Left ventricle myocardium superior (tissue), 1 donor: ENCODE data around the gene PHC1. TPM values are rescaled to one million over a fixed set of nuclear protein-coding genes. Genes with fewer than 3 reads are reported as not detected.
A peak's percentile ranks its signal among the peaks of the same experiment; 100 is the strongest.
"Not testable (repeated sequence)": the region's sequence is repeated elsewhere in the genome, so short reads cannot be mapped to it uniquely, and the experiment has no call there.

ENCODE experiments used
- ATAC-seq: fragments of 200-7000 bp; cut with Tn5 transposase; one replicate; pipeline ENCODE4 v1.9.1; 2020; ENCODE audit warnings: mild to moderate bottlenecking, moderate library complexity
- DNase-seq: peaks from one replicate; pipeline ENCODE4 v3.0.0-alpha.2; 2020
- intact Hi-C: fragments of 100-400 bp; cut with micrococcal nuclease; formaldehyde crosslinking; loops from one replicate; pipeline ENCODE4 v1.11.0; 2022
- long read RNA-seq: library from polyadenylated mRNA; unstranded; transcript quantifications from one replicate; pipeline ENCODE4 v2.0.0, GENCODE V29; 2021
- total RNA-seq: library from RNA; stranded (reverse); fragmentation: NEBNext Ultra II Directional; extraction: Animal tissue kit (Norgen Biotek cat#: 25700); gene quantifications from one replicate; pipeline ENCODE4 v1.2.1, GENCODE V29; 2021
- donor health status: DM: no; HTN: yes; CAD: no; lungs with severe emphysema.

PHC1 gene
- total RNA-seq = 24.7 TPM
- long read RNA-seq, partial matches to known transcripts = 6 of 10 reads
- long read RNA-seq, other reads (novel, unspliced or antisense) = 3 of 10 reads

DNA sequence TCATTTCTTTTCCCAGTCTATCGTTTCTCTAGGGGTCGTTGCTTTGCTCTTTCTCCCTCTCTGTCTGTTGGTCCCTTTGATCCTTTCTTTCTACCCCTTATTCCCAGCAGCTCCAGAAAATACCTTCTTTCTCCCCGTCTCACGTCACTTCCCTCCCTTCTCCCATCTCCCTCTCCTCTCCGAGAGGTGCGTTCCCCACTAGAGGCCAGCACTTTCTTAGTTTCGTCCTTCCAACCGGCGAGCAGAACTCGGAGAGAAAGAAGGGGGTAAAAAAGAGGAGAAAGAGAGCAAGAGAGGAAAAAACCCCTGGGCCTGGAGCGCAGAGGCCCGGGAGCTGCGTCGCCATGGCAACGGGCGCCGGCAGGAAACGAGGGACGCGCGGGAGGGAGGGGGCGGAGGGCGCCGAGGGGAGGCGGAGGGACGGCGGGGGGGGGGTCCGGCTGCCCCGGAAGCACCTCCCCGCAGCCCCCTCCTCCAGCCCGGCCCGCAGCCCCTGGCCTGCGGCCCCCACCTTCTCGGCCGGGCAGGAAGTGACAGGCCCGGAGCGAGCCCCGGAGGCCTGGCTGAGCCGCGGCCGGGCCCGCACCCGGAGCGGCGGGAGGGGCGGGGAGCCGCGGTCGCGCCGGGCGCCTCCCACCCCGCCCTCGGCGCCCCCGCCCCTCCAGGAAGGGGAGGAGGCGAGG is at the start of gene PHC1:
PHC1 (plus strand) TSS at position 477 of the 683 bp plus-strand sequence. CDS start 3,169 bp downstream, outside the sequence.
- ATAC-seq (peak; percentile 84), DNase-seq (peak; percentile 91)
- intact Hi-C loops = not testable (repeated sequence)

DNA sequence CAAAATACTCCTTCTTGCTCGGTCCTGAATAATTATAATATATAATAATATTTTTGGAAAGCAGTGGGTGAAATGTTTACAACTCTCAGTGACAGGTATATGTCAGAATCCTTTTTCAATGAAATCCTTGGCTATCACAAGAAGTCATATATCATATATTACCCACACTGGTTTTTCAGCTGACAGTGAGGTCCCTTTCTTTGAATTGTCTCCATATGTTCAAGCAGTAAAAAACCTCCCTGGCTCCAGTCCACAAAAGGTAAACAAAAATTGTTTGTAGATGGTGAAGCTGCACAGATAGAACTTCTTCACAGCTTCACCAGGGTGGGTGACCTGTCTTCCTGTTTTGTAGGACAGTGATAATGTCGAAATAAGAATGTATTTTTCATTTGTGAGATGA is 47.9 kb upstream of the PHC1 start:
- DNase-seq (no peak), ATAC-seq (no peak)
- intact Hi-C loops = no loop called here

DNA sequence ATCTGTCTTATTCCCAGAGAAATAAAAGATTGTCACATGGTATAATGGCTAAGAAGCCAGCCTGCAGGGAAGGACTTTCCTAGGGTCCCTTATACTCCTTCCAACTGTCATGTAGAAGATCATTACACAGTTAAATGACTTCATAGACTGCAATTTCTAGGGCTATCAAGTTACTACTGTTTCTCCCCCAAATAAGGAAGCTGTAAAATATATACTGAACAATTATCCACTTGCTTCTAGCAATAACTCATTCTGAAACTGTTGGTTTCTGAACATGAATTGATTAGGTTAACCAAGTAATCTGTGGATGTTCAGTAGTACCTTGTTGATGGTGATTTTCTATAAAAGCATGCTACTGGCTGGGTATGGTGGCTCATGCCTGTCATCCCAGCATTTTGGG is 47.3 kb upstream of the PHC1 start:
- ATAC-seq (no peak), DNase-seq (no peak)
- intact Hi-C loops = no loop called here

DNA sequence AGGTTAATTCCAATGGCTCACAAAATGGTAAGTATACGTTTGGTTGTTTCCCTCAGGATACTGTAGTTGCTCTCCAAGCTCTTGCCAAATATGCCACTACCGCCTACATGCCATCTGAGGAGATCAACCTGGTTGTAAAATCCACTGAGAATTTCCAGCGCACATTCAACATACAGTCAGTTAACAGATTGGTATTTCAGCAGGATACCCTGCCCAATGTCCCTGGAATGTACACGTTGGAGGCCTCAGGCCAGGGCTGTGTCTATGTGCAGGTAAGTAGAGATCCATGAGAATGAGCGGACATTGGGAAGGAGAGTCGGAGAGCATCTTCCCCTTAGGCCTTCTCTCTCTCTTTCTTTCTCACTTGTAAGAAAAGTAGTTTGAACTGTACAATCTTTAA is 46.5 kb upstream of the PHC1 start:
- ATAC-seq = no peak
- intact Hi-C loops = no loop called here
- no peak for DNase-seq

DNA sequence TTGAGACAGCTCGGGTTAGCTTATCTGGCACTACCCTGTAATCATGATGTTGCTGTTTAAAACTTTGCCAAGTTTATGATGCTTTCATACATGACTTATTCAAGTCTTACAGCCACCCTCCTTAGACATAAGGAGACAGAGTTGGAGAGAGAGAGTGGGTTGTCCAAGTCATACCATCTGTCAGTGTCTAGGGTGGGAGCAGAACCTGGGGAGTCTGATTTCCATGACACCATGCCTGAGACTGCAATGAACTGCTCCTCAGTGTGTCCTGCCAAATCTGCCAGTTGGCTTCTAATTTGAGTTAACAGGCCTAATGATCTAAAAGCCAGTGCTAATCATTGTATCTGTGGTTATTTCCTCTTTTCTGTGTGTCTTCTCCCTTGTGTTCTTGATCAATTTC is 43.7 kb upstream of the PHC1 start:
- intact Hi-C loops = no loop called here
- DNase-seq (no peak), ATAC-seq (peak; percentile 29)

DNA sequence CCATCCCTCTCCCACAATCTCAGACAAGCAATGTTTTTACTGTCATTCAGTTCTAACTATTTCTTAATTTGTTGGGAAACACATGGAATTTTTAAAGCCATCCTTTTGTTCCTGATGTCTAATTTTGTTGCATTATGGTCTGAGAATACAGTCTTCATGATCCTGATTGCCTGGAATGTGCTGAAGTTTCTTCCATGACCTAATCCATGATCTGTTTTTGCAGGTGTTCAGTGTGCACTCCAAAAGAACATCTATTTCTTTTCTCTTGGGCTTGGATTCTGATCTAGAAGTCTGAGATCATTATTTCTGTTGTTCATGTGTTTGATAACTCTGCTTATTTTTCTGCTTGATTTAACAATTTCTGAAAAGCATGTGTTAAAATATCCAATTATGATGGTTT is 43.2 kb upstream of the PHC1 start:
- no peak for ATAC-seq
- no peak for DNase-seq
- intact Hi-C loops = no loop called here

DNA sequence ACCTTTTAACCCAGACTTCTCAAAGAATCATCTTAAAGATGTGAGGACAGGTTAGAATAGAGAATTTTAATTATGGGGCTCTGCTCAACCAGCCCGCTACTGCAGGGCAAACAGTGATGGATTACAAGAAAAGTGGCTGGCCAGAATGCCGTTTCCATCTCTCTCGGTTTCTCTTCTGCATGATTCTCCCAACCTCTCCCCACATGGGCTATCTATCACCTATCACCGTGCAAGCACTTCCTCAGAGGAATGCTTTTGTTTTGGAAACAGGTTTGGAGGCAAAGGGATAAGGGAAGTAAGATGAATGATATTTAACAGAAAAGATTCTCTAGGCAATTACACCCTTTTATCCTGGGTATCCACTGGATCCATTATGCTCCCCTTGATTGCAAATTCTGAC is 37.4 kb upstream of the PHC1 start:
- no peak for DNase-seq
- ATAC-seq = no peak
- intact Hi-C loops = no loop called here

DNA sequence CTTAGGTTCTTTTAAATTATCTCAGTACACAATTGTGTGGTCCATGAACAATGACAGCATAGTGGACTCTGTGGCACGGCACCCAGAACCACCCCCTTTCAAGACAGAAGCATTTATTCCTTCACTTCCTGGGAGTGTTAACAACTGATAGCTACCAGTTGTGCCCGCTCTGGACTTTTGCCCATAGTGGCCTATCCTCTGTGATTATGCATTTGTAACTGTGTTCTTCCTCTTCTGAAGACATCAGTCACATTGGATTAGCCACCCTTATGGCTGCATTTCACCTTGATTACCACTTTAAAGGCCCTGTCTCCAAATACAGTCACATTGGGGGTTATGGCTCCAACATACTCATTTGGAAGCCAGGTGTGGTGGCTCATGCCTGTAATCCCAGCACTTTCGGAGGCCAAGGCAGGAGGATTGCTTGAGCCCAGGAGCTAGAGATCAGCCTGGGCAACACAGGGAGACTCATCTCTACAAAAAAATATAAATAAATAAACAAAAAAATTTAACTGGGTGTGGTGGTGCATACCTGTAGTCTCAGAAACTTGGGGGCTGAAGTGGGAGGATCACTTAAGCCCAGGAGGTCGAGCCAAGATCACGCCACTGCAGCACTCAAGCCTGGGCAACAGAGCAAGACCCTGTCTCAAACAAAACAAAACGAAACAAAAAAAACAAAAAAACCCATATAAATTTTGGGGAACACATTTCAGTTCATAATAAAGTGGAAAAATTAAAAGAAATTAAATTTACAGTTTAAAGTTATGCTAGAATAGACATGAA is 27.6 kb upstream of the PHC1 start:
- ATAC-seq (no peak), DNase-seq (no peak)
- intact Hi-C loops = no loop called here

DNA sequence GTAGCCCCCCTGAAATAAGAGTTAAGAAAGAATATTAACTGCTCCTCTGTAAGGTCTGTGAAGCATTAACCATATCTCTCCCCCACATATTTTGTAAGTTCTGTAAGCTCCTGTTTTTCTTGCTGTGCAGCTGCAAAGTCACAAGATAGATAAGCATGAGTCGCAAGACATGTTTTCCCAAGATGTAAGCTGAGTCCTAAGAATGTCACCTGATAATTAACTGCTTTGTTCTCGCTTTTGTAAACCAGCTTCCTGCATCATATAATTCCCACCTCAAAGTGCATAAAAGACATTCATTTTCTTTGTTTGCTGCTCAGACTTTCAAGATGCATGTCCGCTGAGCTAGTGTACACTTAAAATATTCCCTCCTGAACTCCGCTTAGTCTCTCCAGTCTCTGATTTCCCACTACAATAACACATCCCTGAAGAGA is 27.0 kb upstream of the PHC1 start:
- DNase-seq = no peak
- ATAC-seq = no peak
- intact Hi-C loops = no loop called here

DNA sequence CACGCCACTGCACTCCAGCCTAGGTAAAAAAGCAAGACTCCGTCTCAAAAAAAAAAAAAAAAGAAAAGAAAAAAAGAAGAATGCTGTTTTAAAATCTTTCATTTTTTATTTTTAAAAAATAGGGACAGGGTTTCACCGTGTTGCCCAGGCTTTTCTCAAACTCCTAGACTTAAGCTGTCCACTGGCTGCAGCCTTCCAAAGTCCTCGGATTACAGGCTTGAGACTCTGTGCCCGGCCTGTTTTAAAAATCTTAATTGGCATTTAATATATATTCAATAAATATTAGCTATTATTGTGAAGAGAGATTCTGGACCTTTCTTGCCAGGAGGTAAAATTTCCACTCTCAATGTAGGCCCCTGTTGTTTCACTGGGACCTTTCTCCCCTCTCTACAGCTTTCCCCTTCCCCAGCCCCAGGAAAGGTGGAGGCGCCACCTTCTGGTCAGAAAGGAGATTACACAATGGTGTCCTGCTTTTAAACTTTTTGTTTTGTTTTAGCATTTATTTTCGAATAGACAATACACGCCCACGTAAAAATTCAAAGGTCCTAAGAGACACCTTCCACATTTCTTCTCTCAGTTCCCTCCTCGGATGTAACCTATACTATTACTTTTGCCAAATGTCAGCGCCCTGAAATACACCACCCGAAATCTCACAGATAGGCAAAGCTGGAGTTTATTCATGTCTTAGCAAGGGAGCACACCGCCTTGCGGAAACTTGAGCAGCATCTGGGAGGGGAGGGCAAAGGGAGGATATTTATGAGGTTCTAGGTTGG is 23.8 kb upstream of the PHC1 start:
- DNase-seq = peak; percentile 37
- intact Hi-C loops = loop anchor here (5.0 kb wide), 1 partner anchor 208 kb away; no protein-coding TSS in a partner anchor
- peak; percentile 87 for ATAC-seq

DNA sequence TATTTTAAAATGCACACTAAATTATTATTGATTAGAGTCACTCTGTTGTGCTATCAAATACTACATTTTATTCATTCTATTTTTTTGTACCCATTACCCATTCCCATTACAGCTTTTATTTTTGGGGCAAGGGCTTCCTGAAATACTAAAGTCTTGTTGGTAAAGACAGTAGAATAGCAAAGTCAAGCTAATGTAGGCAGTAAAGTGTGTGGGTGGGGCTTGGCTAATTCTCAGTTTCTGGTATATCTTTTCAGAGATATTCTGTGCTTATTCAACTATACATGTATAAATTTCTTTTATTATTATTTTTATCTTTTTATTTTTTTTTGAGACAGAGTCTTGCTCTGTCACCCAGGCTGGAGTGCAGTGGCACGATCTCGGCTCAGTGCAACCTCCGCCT is 22.3 kb upstream of the PHC1 start:
- no peak for DNase-seq
- intact Hi-C loops = loop anchor here (5.0 kb wide), 1 partner anchor 210 kb away; no protein-coding TSS in a partner anchor
- no peak for ATAC-seq

DNA sequence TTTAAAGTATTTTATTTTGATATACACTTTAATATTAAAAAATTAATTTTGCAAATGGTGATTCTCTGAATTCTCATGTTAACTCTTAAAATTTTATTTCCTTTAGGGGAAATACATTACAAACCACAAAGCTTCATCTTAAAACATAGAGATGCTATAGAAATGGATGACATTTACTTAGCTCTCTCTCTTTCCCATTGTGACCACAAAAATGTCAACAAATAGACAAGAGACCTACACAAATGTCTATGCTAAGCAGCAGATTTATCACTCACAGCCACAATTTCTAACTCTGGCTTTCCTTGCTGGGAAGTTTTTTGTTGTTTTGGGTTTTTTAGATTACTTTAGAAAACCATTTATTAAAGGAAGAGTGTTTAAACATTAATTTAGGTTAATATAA is 19.9 kb upstream of the PHC1 start:
- DNase-seq (no peak), ATAC-seq (no peak)
- intact Hi-C loops = loop anchor here (5.0 kb wide), 1 partner anchor 212 kb away; no protein-coding TSS in a partner anchor

DNA sequence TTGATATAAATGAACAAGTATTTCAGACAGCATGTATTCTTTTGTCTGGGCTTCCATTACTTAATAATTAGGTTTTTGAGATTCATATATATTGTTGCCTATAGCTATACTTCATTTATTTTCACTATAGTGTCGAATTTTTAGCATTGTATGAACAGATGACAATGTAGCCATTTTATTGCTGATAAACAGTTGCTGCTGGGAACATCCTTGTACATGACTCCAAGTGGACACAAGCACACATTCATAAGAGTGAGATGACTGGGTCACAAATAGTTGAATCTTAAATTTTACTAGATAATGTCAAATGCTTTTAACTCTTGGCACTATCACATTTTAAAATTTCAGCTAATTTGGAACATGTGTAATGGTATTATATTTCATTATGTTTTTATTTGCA is 19.3 kb upstream of the PHC1 start:
- ATAC-seq (no peak), DNase-seq (no peak)
- intact Hi-C loops = loop anchor here (5.0 kb wide), 1 partner anchor 213 kb away; no protein-coding TSS in a partner anchor

DNA sequence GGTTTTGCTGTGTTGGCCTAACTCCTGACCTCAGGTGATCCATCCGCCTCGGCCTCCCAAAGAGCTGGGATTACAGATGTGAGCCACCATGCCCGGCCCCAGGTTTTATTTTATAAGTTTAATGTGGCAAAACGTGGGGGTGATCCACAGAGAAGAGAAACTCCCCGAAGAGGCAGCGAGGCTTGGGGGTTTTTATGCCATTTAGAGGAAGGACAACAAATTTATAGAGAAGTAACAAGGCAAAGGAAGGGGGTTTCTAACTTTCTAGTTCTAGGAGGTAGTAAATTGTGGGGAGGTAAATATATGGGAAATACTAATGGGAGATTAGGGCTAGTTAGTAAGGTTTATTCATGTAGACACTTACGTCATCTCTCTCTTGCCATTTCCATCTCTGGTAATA is 17.2 kb upstream of the PHC1 start:
- DNase-seq (no peak), ATAC-seq (no peak)
- intact Hi-C loops = no loop called here

DNA sequence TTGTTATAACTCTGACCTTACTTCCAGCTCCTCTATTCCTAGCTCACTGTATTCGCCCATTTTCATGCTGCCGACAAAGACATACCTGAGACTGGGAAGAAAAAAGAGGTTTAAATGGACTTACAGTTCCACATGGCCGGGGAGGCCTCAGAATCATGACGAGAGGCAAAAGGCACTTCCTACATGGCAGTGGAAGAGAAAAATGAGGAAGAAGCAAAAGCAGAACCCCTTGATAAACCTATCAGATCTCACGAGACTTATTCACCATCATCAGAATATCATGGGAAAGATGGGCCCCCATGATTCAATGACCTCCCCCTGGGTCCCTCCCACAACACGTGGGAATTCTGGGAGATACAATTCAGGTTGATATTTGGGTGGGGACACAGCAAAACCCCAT is 14.5 kb upstream of the PHC1 start:
- ATAC-seq (no peak), DNase-seq (no peak)
- intact Hi-C loops = no loop called here

DNA sequence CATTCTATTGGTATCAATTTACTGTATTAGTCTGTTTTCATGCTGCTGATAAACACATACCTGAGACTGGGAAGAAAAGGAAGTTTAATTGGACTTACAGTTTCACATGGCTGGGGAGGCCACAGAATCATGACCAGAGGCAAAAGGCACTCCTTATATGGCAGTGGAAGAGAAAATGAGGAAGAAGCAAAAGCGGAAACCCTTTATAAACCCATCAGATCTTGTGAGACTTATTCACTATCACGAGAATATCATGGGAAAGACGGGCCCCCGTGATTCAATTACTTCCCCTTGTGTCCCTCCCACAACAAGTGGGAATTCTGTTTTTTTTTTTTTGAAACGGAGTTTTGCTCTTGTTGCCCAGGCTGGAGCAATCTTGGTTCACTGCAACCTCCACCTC is 11.6 kb upstream of the PHC1 start:
- DNase-seq, ATAC-seq, intact Hi-C loops: not testable (repeated sequence)

DNA sequence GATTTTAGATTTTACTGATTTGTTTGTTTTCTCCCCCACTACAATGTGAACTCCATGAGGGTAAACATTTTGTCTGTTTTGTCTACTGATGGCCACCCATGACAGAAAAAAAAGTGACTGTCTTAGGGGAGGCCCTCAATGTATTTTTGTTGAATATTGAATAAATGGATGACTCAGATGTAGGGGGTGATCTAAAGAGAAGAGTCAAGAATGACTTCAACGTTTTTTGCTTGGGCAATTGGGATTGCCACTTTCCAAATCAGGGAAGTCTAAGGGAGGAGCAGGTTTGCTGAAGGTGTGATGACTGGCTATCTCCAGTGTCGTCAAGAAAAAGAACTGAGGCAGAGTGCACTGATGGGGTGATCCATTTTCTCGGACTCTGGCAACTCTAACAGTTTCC is 10.7 kb upstream of the PHC1 start:
- DNase-seq (no peak), ATAC-seq (no peak)
- intact Hi-C loops = no loop called here

DNA sequence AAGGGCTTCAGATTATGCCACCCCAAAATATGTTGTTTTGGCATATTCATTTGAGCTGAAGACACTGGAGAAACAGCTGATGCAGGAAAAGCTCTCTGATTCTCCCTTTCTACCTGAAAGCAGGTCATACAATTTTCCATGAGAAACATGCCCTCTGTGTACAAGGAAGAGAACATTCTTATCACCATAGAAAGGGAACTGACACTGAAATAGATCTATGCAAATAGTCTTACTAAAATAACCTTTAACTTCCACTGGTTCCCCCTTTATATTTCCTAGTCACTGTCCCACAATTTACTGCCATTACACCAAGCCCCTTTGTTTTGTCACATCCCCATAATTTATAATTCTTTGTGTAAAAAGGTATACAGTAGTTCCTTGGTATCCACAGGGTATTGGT is 9.6 kb upstream of the PHC1 start:
- intact Hi-C loops = no loop called here

DNA sequence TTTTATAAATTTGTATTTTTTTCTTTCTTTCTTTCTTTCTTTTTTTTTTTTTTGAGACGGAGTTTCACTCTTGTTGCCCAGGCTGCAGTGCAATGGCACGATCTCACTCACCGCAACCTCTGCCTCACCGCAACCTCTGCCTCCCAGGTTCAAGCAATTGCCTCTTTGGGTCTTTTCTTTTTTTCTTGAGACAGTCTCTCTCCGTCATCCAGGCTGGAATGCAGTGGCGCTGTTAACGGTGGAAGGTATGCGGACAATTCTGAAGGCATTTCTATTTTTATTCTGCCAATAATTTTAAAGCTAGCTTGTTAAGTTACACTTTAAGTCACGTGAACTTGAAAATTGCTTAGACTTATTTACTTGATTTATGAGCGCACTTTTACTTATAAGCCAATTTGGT is 8.8 kb upstream of the PHC1 start:
- ATAC-seq (peak; percentile 73), DNase-seq (peak; percentile 41)
- intact Hi-C loops = no loop called here

More for the DNA sequence above, 9.6 kb upstream of the PHC1 start:
- ATAC-seq (peak; percentile 84), DNase-seq (no peak)
